Osteocyte (in vitro differentiated cells): Measurements from ENCODE around the gene DCAF15. TPM values are rescaled to one million over a fixed set of nuclear protein-coding genes. Genes with fewer than 3 reads are reported as not detected.

Experiments used
- DNase-seq: peaks from one replicate; pipeline ENCODE4 v3.0.0; 2021; ENCODE audit warnings: mixed read lengths; ENCODE audit not compliant: unreplicated experiment; ENCODE audit errors: extremely low spot score
- H3K27ac Mint-ChIP-seq: one replicate; pipeline ENCODE4 v1.8.0; 2021; ENCODE audit warnings: mild to moderate bottlenecking, mixed read lengths; ENCODE audit not compliant: unreplicated experiment
- H3K27me3 Mint-ChIP-seq: one replicate; pipeline ENCODE4 v1.8.0; 2021; ENCODE audit warnings: mixed read lengths; ENCODE audit not compliant: unreplicated experiment
- H3K36me3 Mint-ChIP-seq: one replicate; pipeline ENCODE4 v1.8.0; 2021; ENCODE audit warnings: mixed read lengths; ENCODE audit not compliant: unreplicated experiment
- H3K4me1 Mint-ChIP-seq: one replicate; pipeline ENCODE4 v1.8.0; 2021; ENCODE audit warnings: mixed read lengths; ENCODE audit not compliant: unreplicated experiment
- H3K4me3 Mint-ChIP-seq: one replicate; pipeline ENCODE4 v1.8.0; 2021; ENCODE audit warnings: mild to moderate bottlenecking, moderate library complexity, mixed read lengths; ENCODE audit not compliant: unreplicated experiment
- H3K9me3 Mint-ChIP-seq: one replicate; pipeline ENCODE4 v1.8.0; 2021; ENCODE audit warnings: mixed read lengths; ENCODE audit not compliant: unreplicated experiment
- total RNA-seq: library from RNA; stranded (reverse); gene quantifications from 2 replicates; pipeline ENCODE4 v1.2.1, GENCODE V29; 2021
- TF ChIP-seq, protein P1 (sequence below): fragments of 200-600 bp; sonication (generic); IDR thresholded peaks from 2 replicates; pipeline ENCODE4 v1.5.0; 2021; ENCODE audit warnings: antibody characterized with exemption, mild to moderate bottlenecking, moderate library complexity

Gene DCAF15
- total RNA-seq, 1 donor from 2014 or later = 29.3 TPM

DNA sequence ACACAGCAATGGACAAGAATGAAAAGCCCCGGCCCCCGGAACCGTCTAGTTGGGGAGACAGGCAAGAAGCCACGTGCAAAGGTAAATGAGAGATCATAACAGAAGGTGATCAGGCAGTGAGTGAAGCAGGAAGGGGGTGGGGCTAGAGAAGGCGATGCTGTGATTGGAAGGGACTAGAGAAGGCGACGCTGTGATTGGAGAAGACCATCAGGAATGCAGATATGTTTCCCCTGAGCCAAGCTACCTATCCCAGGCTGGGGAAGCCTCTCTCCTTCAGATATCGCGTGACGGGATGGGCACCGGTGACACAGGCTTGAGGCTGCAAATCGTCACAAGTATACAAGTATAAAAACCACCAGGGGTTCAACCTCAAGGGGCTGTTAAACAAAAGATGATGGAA, 21.8 kb downstream of the DCAF15 start:
- TF ChIP-seq, protein P1, sequence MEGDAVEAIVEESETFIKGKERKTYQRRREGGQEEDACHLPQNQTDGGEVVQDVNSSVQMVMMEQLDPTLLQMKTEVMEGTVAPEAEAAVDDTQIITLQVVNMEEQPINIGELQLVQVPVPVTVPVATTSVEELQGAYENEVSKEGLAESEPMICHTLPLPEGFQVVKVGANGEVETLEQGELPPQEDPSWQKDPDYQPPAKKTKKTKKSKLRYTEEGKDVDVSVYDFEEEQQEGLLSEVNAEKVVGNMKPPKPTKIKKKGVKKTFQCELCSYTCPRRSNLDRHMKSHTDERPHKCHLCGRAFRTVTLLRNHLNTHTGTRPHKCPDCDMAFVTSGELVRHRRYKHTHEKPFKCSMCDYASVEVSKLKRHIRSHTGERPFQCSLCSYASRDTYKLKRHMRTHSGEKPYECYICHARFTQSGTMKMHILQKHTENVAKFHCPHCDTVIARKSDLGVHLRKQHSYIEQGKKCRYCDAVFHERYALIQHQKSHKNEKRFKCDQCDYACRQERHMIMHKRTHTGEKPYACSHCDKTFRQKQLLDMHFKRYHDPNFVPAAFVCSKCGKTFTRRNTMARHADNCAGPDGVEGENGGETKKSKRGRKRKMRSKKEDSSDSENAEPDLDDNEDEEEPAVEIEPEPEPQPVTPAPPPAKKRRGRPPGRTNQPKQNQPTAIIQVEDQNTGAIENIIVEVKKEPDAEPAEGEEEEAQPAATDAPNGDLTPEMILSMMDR = no peak
- Mint-ChIP-seq H3K27me3 (no peaks in the 10 kb centered on the region), H3K4me3 (no peak overlapping the region), H3K4me1 (no peaks in the 10 kb centered on the region), H3K36me3 (peaks cover 21% of the 10 kb centered on the region), H3K27ac (no peak overlapping the region), H3K9me3 (no peaks in the 10 kb centered on the region)
- no peak for DNase-seq

DNA sequence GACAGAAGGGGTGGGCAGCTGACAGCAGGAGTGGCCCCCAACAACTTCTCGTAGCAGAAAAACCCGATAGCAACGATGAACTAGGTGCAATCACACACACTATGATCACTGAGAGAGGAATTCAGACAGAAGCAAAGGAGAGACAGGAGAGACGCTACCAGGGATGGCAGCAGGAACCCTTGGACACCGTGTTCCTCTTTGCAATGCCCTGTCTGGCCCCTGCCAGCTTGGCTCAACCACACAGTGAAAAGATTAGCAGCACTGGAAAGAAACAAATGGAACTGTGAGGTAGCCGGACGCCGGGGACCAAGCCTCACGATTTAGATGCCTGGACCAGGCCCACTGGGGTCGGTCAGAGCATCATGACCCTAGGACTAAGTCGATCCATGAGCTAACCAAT, 23.6 kb downstream of the DCAF15 start:
- no peak overlapping the region for H3K4me3 Mint-ChIP-seq
- H3K9me3 Mint-ChIP-seq = no peaks in the 10 kb centered on the region
- no peaks in the 10 kb centered on the region for H3K27me3 Mint-ChIP-seq
- no peak for DNase-seq
- peaks cover 1% of the 10 kb centered on the region for H3K4me1 Mint-ChIP-seq
- peaks cover 19% of the 10 kb centered on the region for H3K36me3 Mint-ChIP-seq
- no peak overlapping the region for H3K27ac Mint-ChIP-seq
- TF ChIP-seq, protein P1 = no peak

GRCh38 chr19:13976446-13976845, 24.1 kb downstream of the DCAF15 start:
- Mint-ChIP-seq H3K27me3 (no peaks in the 10 kb centered on the region), H3K4me1 (peaks cover 1% of the 10 kb centered on the region), H3K27ac (no peak overlapping the region), H3K9me3 (no peaks in the 10 kb centered on the region), H3K4me3 (no peak overlapping the region), H3K36me3 (peaks cover 19% of the 10 kb centered on the region)
- TF ChIP-seq, protein P1 = no peak
- no peak for DNase-seq

GRCh38 chr19:13977803-13978202, 25.5 kb downstream of the DCAF15 start:
- no peak for DNase-seq
- H3K4me1 Mint-ChIP-seq = peaks cover 4% of the 10 kb centered on the region
- no peaks in the 10 kb centered on the region for H3K9me3 Mint-ChIP-seq
- H3K27ac Mint-ChIP-seq = no peak overlapping the region
- TF ChIP-seq, protein P1 = no peak
- no peaks in the 10 kb centered on the region for H3K27me3 Mint-ChIP-seq
- H3K36me3 Mint-ChIP-seq = peaks cover 19% of the 10 kb centered on the region
- peak overlapping the region; percentile 48 for H3K4me3 Mint-ChIP-seq

DNA sequence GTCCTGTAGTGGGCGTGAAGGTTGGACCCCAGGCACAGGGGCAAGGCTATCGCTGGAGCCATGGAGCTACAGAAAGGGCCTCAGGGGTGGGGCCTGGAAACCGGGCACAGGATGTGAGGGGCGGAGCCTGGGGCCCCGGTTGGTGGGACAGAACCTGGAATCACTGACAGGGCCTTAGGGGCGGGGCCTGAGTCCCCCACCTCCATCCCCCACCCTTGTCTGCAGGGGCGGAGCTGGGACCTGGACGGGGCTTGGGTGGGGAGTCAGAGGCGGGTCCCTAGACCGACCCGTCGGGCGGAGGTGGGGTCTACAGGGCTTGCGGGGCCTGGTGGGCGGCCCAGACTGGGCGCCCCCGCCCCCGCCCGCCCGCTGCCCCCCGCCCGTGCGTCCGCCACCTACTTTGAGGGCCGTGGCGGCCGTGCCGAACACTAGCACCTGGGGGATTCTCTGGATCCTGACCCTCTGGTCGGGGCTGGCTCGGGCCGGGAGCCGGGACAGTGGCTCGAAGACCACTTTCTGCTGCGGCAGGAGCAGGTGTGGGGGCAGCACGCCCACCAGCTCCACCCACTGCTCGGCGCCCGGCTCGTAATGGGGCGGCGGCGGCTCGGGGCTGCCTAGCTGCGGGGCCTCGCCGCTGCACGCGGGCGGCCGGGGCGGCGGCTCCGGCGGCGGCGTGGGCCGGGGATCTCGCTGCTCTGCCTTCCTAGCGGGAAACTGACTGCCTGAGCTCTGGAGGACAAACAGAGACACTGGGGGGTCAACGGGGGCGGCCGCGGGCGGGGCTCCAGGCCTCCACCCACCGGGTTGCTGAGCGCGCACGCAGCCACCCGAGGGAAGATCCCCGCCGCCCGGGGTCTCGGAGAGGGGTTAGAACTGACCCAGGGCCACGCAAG, 26.3 kb downstream of the DCAF15 start:
- Mint-ChIP-seq H3K27ac (no peak overlapping the region), H3K27me3 (no peaks in the 10 kb centered on the region), H3K4me3 (peak overlapping the region; percentile 48), H3K36me3 (peaks cover 19% of the 10 kb centered on the region), H3K9me3 (no peaks in the 10 kb centered on the region), H3K4me1 (peaks cover 4% of the 10 kb centered on the region)
- TF ChIP-seq, protein P1 = no peak
- DNase-seq = no peak
